K562 (cell line): ENCODE data around the gene CHM. TPM values are rescaled to one million over a fixed set of nuclear protein-coding genes. Genes with fewer than 3 reads are reported as not detected.

Source experiments
- ATAC-seq: fragments of 200-7000 bp; cut with Tn5 transposase; 3 replicates; pipeline ENCODE4 v1.9.1; 2020; ENCODE audit warnings: moderate library complexity
- BruUV-seq: library from RNA; stranded (reverse); fragments of 400-500 nt; replicated peaks from 2 replicates; lab custom pipeline; 2021; lab: Mats Ljungman, UMichigan
- CTCF ChIA-PET: fragments of 300-600 bp; formaldehyde crosslinking; extraction: SDS; loops from one replicate; lab custom pipeline; 2021; ENCODE audit warnings: low intra/inter-chr PET ratio; lab: Yijun Ruan, JAX
- POLR2A ChIA-PET: fragments of 300-600, 350-650 bp; sonication (Branson Sonifier 250); formaldehyde crosslinking; extraction: SDS; loops from one replicate; lab custom pipeline; 2021; ENCODE audit warnings: antibody characterized with exemption, inconsistent platforms; lab: Yijun Ruan, JAX
- DNase-seq, 4 experiments: peaks; one replicate each; pipeline versions ENCODE4 v3.0.0 to v3.0.0-alpha.2; 2011 to 2018; ENCODE audit warnings: low spot score in 3 of 4, mixed read lengths in 3 of 4; ENCODE audit errors: extremely low read depth in 1 of 4
- FAIRE-seq: peaks from 2 replicates; lab custom pipeline; 2011; peaks lifted over from hg19 to GRCh38; lab: Jason Lieb, UNC
- H2AFZ ChIP-seq: 2 replicates; pipeline ENCODE4 v1.6.0; 2011; ENCODE audit warnings: low read depth, low read length, control low read depth, inconsistent platforms
- H3K27ac ChIP-seq: fragments of 200-600 bp; 3 replicates; pipeline ENCODE4 v1.8.0; 2011; ENCODE audit warnings: low read depth, mild to moderate bottlenecking, control low read depth, inconsistent platforms, low read length, moderate library complexity, mixed read lengths; ENCODE audit errors: extremely low read depth
- H3K27me3 ChIP-seq, 2 experiments: fragments of 300-600 bp in 1 of 2; 2 replicates in 1 of 2; 3 replicates in 1 of 2; pipeline versions ENCODE4 v1.6.0 to v1.8.0; 2011; ENCODE audit warnings: inconsistent platforms in 2 of 2, low read length in 2 of 2, mild to moderate bottlenecking in 1 of 2, mixed read lengths in 1 of 2, moderate library complexity in 1 of 2; ENCODE audit not compliant: control insufficient read depth in 2 of 2, insufficient read depth in 2 of 2
- H3K36me3 ChIP-seq: fragments of 300-600 bp; 3 replicates; pipeline ENCODE4 v1.8.0; 2011; ENCODE audit warnings: mild to moderate bottlenecking, low read length, inconsistent platforms; ENCODE audit not compliant: control insufficient read depth, insufficient read depth
- H3K4me1 ChIP-seq, 2 experiments: fragments of 200-600 bp in 1 of 2; replicated peaks in 1 of 2; 2 replicates in 1 of 2; 3 replicates in 1 of 2; pipeline versions ENCODE4 v1.5.1 to v1.8.0; 2011; ENCODE audit warnings: inconsistent platforms in 2 of 2, low read length in 2 of 2, mild to moderate bottlenecking in 1 of 2, mixed read lengths in 1 of 2, moderate library complexity in 1 of 2; ENCODE audit not compliant: control insufficient read depth in 2 of 2, insufficient read depth in 2 of 2
- H3K4me2 ChIP-seq: 2 replicates; pipeline ENCODE4 v1.6.1; 2011; ENCODE audit warnings: low read length, control low read depth, inconsistent platforms, mixed read lengths; ENCODE audit not compliant: insufficient read depth
- H3K4me3 ChIP-seq: fragments of 200-600 bp; sonication (generic), shearing (Covaris generic); 2 replicates; pipeline ENCODE4 v1.5.1; 2016; ENCODE audit warnings: control low read depth, inconsistent platforms
- H3K79me2 ChIP-seq: fragments of 200-600 bp; 3 replicates; pipeline ENCODE4 v1.8.0; 2011; ENCODE audit warnings: low read length, inconsistent platforms; ENCODE audit not compliant: control insufficient read depth, insufficient read depth
- H3K9ac ChIP-seq, 2 experiments: 2 replicates each; pipeline versions ENCODE4 v1.6.0 to v1.6.1; 2011; ENCODE audit warnings: low read depth in 2 of 2, low read length in 2 of 2, control low read depth in 1 of 2, inconsistent platforms in 1 of 2, mild to moderate bottlenecking in 1 of 2, mixed read lengths in 1 of 2; ENCODE audit not compliant: insufficient read depth in 1 of 2
- H3K9me1 ChIP-seq: one replicate; pipeline ENCODE4 v1.6.0; 2011; ENCODE audit warnings: inconsistent platforms, mild to moderate bottlenecking, low read length, moderate library complexity; ENCODE audit not compliant: control insufficient read depth, insufficient read depth
- H3K9me3 ChIP-seq: replicated peaks from 2 replicates; pipeline ENCODE4 v1.5.1; 2011; ENCODE audit warnings: low read depth, low read length, inconsistent platforms; ENCODE audit not compliant: control insufficient read depth, insufficient read depth
- H4K20me1 ChIP-seq: replicated peaks from 2 replicates; pipeline ENCODE4 v1.6.1; 2011; ENCODE audit warnings: low read length, inconsistent platforms, mixed read lengths; ENCODE audit not compliant: control insufficient read depth, insufficient read depth
- CBX8 ChIP-seq: fragments of 200-600 bp; sonication (generic); IDR thresholded peaks from 2 replicates; pipeline ENCODE4 v1.6.1; 2012; ENCODE audit warnings: borderline replicate concordance, mixed run types, low read depth, mild to moderate bottlenecking, moderate library complexity, mixed read lengths, low read length, control low read depth, inconsistent platforms; ENCODE audit not compliant: poor library complexity, severe bottlenecking; ENCODE audit errors: extremely low read depth
- HLTF ChIP-seq: fragments of 450-650 bp; IDR thresholded peaks from 2 replicates; pipeline ENCODE4 v1.6.1; 2016
- HMG20A ChIP-seq: fragments of 450-650 bp; formaldehyde crosslinking; conservative IDR thresholded peaks from 2 replicates; pipeline ENCODE4 v1.4.0; 2020; ENCODE audit warnings: mild to moderate bottlenecking, mixed read lengths
- HOMEZ ChIP-seq: fragments of 250-450 bp; sonication (Bioruptor Pico); IDR thresholded peaks from 2 replicates; pipeline ENCODE4 v1.4.0; 2020; ENCODE audit warnings: mild to moderate bottlenecking, moderate library complexity
- KHSRP ChIP-seq: fragments of 450-650 bp; IDR thresholded peaks from 2 replicates; pipeline ENCODE4 v1.6.1; 2017
- SREBF2 ChIP-seq: sonication (generic); formaldehyde crosslinking; IDR thresholded peaks from 2 replicates; pipeline ENCODE4 v1.4.0; 2020; ENCODE audit warnings: mild to moderate bottlenecking, missing genetic modification reagents
- USF1 ChIP-seq: sonication (generic); formaldehyde crosslinking; IDR thresholded peaks from 2 replicates; pipeline ENCODE4 v1.9.0; 2022; ENCODE audit warnings: mild to moderate bottlenecking, missing genetic modification reagents
- ZBTB1 ChIP-seq: sonication (generic); formaldehyde crosslinking; IDR thresholded peaks from 2 replicates; pipeline ENCODE4 v1.8.1; 2023; ENCODE audit warnings: missing genetic modification reagents, low read depth, mild to moderate bottlenecking, borderline replicate concordance
- ZNF512 ChIP-seq: IDR thresholded peaks from 2 replicates; pipeline ENCODE4 v1.6.1; 2016; ENCODE audit warnings: missing genetic modification characterization, missing compliant biosample characterization
- in situ Hi-C: fragments of 300-500 bp; cut with MboI; formaldehyde crosslinking; loops from 4 replicates; pipeline ENCODE4 v1.15.0; 2018; ENCODE audit warnings: inconsistent platforms, mixed read lengths
- intact Hi-C: fragments of 100-400 bp; cut with micrococcal nuclease; formaldehyde crosslinking; loops from 2 replicates; pipeline ENCODE4 v1.14.2; 2022
- polyA plus RNA-seq, 8 experiments: library from polyadenylated mRNA; depleted of rRNA in 4 of 8; stranded (reverse) in 5 of 8; unstranded in 3 of 8; fragments of >200 nt; fragmentation: Nextera tagmentation in 2 of 8; fragmentation: Illumina TruSeq in 1 of 8; extraction: Ambion mirVana in 2 of 8; extraction: Trizol in 1 of 8; gene quantifications; 2 replicates each; pipeline versions ENCODE4 v1.2.1 to v1.2.3, GENCODE V29; 2011 to 2014; ENCODE audit warnings: inconsistent platforms in 1 of 8, missing spikeins in 1 of 8
- total RNA-seq, 7 experiments: library from RNA; depleted of rRNA in 6 of 7; stranded (reverse); fragments of >200 nt in 6 of 7; fragmentation: Illumina TruSeq in 2 of 7; extraction: Trizol in 2 of 7; gene quantifications; 2 replicates each; pipeline versions ENCODE4 v1.2.1 to v1.2.3, GENCODE V29; 2011 to 2021; ENCODE audit warnings: low replicate concordance in 1 of 7

CHM gene
- total and polyA plus RNA-seq, 9 of the 15 experiments (the other 6 are each of a cell fraction or from before 2014, with no cell fraction given), result 2.2 to 9.0 (median 4.6) TPM

- H4K20me1 ChIP-seq, result no peaks in the 10 kb centered on the region
- H3K79me2 ChIP-seq, result no peaks in the 10 kb centered on the region
- DNase-seq (no peak), ATAC-seq (no peak), FAIRE-seq (no peak)
- no peak overlapping the region for H3K4me3 ChIP-seq
- no peak overlapping the region for H3K27ac ChIP-seq
- no peaks in the 10 kb centered on the region for H3K27me3 ChIP-seq
- H3K9ac ChIP-seq, result no peak overlapping the region
- H3K36me3 ChIP-seq, result no peaks in the 10 kb centered on the region
- BruUV-seq, result no TSS peak
- H3K9me1 ChIP-seq, result no peaks in the 10 kb centered on the region
- in situ Hi-C loops, result loop anchor here (25.0 kb wide), 1 partner anchor 203 kb away; no protein-coding TSS in a partner anchor
- H2AFZ ChIP-seq, result no peak overlapping the region
- no peak overlapping the region for H3K4me2 ChIP-seq
- TF ChIP-seq CBX8 (no peak), HOMEZ (no peak), USF1 (CRISPR knock-in tag) (no peak), SREBF2 (no peak), ZNF512 (no peak), ZBTB1 (CRISPR knock-in tag) (no peak), KHSRP (no peak), HMG20A (no peak), HLTF (no peak)
- TF ChIP-seq, all 486 proteins: peak for 0
- POLR2A ChIA-PET, result no interaction called here
- CTCF ChIA-PET, result no interaction called here
- H3K4me1 ChIP-seq, result no peaks in the 10 kb centered on the region
- intact Hi-C loops, result no loop called here
- no peaks in the 10 kb centered on the region for H3K9me3 ChIP-seq
These were observed 187.9 kb downstream of the CHM start for GRCh38 chrX:85859426-85859825.
